ENCODE measurements around the gene ATP8A1. TPM values are rescaled to one million over a fixed set of nuclear protein-coding genes. Genes with fewer than 3 reads are reported as not detected.

The ATP8A1 gene
- total and polyA plus RNA-seq, 2 of the 8 experiments (the other 6 are each of a cell fraction or from before 2014, with no cell fraction given): 3.7 to 14.9 TPM

- peak; percentile 73 for TF ChIP-seq CHD7 (IDR thresholded peaks at IDR 0.05; ENCODE audit: insufficient replicate concordance, low read length)
- TF ChIP-seq SIN3A (conservative IDR thresholded peaks at IDR 0.05 in 1 of 2, IDR thresholded peaks at IDR 0.05 in 1 of 2; ENCODE audit: low read depth in 1 of 2, low read length in 2 of 2): no peak
- TF ChIP-seq NANOG (IDR thresholded peaks at IDR 0.05; ENCODE audit: insufficient read depth, low read depth, low read length, poor library complexity, severe bottlenecking): no peak
- 0 out of 2 replicates have a peak, but pooled peaks have one; percentile 57 for TF ChIP-seq SP1 (IDR thresholded peaks at IDR 0.05; ENCODE audit: low read depth, low read length)
- peak; percentile 89 for TF ChIP-seq TEAD4 (IDR thresholded peaks at IDR 0.05; ENCODE audit: low read depth, low read length)
- peak in 1 of 2 experiments; percentile 86; a peak in 1 of 4 replicates for TF ChIP-seq HDAC2 (IDR thresholded peaks at IDR 0.05; ENCODE audit: borderline replicate concordance in 1 of 2, low read depth in 2 of 2, low read length in 2 of 2)
Observed at GRCh38 chr4:42515156-42515884, 141.6 kb downstream of the ATP8A1 start (continued).
